Glutamatergic neuron (in vitro differentiated cells): ENCODE measurements around the gene HIVEP3. TPM values are rescaled to one million over a fixed set of nuclear protein-coding genes. Genes with fewer than 3 reads are reported as not detected.

ENCODE experiments used
- DNase-seq: peaks from one replicate; pipeline ENCODE4 v3.0.0; 2022
- H3K27ac Mint-ChIP-seq: one replicate; pipeline ENCODE4 v1.8.0; 2020; ENCODE audit warnings: mild to moderate bottlenecking, mixed read lengths, inconsistent platforms; ENCODE audit not compliant: unreplicated experiment
- H3K27me3 Mint-ChIP-seq: one replicate; pipeline ENCODE4 v1.8.0; 2020; ENCODE audit warnings: mild to moderate bottlenecking, moderate library complexity, mixed read lengths, inconsistent platforms; ENCODE audit not compliant: unreplicated experiment
- H3K36me3 Mint-ChIP-seq: one replicate; pipeline ENCODE4 v1.8.0; 2020; ENCODE audit warnings: mild to moderate bottlenecking, mixed read lengths, inconsistent platforms; ENCODE audit not compliant: unreplicated experiment
- H3K4me1 Mint-ChIP-seq: one replicate; pipeline ENCODE4 v1.8.0; 2020; ENCODE audit warnings: mild to moderate bottlenecking, low read depth, mixed read lengths, inconsistent platforms; ENCODE audit not compliant: unreplicated experiment
- H3K4me3 Mint-ChIP-seq: one replicate; pipeline ENCODE4 v1.8.0; 2020; ENCODE audit warnings: mild to moderate bottlenecking, mixed read lengths, inconsistent platforms; ENCODE audit not compliant: unreplicated experiment
- H3K9me3 Mint-ChIP-seq: one replicate; pipeline ENCODE4 v1.8.0; 2020; ENCODE audit warnings: mild to moderate bottlenecking, moderate library complexity, mixed read lengths, inconsistent platforms; ENCODE audit not compliant: unreplicated experiment
- total RNA-seq: library from RNA; stranded (reverse); fragmentation: NEBNext Ultra II Directional; extraction: Animal tissue kit (Norgen Biotek cat#: 25700); gene quantifications from one replicate; pipeline ENCODE4 v1.2.1, GENCODE V29; 2021; ENCODE audit not compliant: unreplicated experiment
- TF ChIP-seq, protein P1 (sequence below): fragments of 200-600 bp; sonication (generic); IDR thresholded peaks from one replicate; pipeline ENCODE4 v1.5.0; 2021; ENCODE audit not compliant: partially characterized antibody, unreplicated experiment

HIVEP3 gene
- total RNA-seq, 1 donor from 2014 or later, result 15.1 TPM

DNA sequence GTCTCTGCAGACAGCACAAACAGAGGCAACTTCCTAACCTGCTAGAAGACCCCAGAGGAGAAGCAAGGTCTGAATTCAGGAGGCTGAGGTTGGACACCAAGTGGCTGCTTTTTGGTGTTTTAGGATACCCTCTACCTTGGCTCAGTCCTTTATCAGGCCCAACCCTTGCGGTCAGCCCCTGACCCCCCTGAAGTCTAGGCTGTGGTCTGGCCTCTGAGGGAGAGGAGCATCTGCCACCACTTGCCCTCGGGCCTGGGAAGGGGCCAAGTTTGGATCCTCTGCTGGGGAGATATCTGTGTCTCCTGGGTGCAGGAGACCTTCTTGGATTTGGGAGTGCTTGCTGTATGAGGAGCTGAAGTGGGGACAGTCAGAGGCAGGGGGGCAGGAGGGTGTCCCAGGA, 455.2 kb downstream of the HIVEP3 start:
- H3K27me3 Mint-ChIP-seq, result peaks cover 6% of the 10 kb centered on the region
- H3K4me1 Mint-ChIP-seq, result peaks cover 19% of the 10 kb centered on the region
- no peak for DNase-seq
- H3K9me3 Mint-ChIP-seq, result peaks cover 4% of the 10 kb centered on the region
- H3K36me3 Mint-ChIP-seq, result no peaks in the 10 kb centered on the region
- TF ChIP-seq, protein P1, sequence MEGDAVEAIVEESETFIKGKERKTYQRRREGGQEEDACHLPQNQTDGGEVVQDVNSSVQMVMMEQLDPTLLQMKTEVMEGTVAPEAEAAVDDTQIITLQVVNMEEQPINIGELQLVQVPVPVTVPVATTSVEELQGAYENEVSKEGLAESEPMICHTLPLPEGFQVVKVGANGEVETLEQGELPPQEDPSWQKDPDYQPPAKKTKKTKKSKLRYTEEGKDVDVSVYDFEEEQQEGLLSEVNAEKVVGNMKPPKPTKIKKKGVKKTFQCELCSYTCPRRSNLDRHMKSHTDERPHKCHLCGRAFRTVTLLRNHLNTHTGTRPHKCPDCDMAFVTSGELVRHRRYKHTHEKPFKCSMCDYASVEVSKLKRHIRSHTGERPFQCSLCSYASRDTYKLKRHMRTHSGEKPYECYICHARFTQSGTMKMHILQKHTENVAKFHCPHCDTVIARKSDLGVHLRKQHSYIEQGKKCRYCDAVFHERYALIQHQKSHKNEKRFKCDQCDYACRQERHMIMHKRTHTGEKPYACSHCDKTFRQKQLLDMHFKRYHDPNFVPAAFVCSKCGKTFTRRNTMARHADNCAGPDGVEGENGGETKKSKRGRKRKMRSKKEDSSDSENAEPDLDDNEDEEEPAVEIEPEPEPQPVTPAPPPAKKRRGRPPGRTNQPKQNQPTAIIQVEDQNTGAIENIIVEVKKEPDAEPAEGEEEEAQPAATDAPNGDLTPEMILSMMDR, result no peak
- no peak overlapping the region for H3K27ac Mint-ChIP-seq
- no peak overlapping the region for H3K4me3 Mint-ChIP-seq

- no peak overlapping the region for H3K4me3 Mint-ChIP-seq
- peaks cover 6% of the 10 kb centered on the region for H3K27me3 Mint-ChIP-seq
- H3K36me3 Mint-ChIP-seq, result no peaks in the 10 kb centered on the region
- TF ChIP-seq, protein P1, result no peak
- peaks cover 2% of the 10 kb centered on the region for H3K9me3 Mint-ChIP-seq
- no peak overlapping the region for H3K27ac Mint-ChIP-seq
- H3K4me1 Mint-ChIP-seq, result peaks cover 18% of the 10 kb centered on the region
- no peak for DNase-seq
Observed at GRCh38 chr1:41462680-41463004, 456.1 kb downstream of the HIVEP3 start.

DNA sequence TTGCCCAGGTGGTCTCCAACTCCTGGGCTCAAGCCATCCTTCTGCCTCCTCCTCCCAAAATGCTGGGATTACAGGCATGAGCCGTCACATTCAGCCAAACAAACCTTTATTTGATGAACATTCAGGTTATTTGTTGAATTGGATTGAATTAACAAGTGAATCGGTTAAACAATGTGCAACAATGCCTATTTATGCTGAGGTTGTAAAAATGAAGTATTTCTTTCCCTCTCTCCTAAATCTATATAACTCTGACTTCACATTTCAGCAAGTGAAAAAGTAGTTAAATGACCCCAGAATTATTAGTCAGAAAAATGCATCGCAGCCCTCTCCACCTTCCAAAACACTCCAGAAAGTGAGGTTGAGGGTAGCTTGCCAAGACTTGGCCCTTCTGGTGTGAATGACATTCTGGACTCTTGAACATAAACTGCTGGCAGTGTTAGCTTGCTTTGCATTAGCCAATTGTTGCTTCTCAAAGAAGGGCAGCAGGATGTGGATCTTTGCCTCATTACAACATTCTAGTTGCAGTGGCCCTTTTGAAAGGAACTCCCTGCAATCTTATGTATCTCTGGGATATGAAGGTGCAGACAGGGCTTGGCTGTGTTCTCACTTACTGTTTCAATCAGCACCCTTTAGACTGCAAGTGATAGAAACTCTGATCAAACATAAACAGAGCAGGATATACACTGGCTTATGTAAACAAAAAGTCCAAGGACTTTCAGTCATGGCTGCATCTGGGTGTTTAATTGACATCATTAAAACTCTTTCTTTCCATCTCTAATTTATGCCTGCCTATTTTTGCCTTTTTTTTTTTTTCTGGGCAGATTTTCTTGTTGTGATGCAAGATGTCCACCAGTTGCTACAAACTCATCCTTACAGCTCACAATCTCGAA, 456.7 kb downstream of the HIVEP3 start:
- no peak overlapping the region for H3K27ac Mint-ChIP-seq

GRCh38 chr1:41456847-41457540, 461.7 kb downstream of the HIVEP3 start:
- DNase-seq, result no peak
- Mint-ChIP-seq H3K36me3 (no peaks in the 10 kb centered on the region), H3K27ac (no peak overlapping the region), H3K4me1 (no peaks in the 10 kb centered on the region), H3K27me3 (peaks cover 14% of the 10 kb centered on the region), H3K4me3 (no peak overlapping the region), H3K9me3 (peaks cover 6% of the 10 kb centered on the region)
- TF ChIP-seq, protein P1, result no peak

More for the DNA sequence above, 456.7 kb downstream of the HIVEP3 start:
- H3K4me3 Mint-ChIP-seq, result no peak overlapping the region
- peaks cover 2% of the 10 kb centered on the region for H3K9me3 Mint-ChIP-seq
- H3K4me1 Mint-ChIP-seq, result peaks cover 15% of the 10 kb centered on the region
- no peaks in the 10 kb centered on the region for H3K36me3 Mint-ChIP-seq
- TF ChIP-seq, protein P1, result no peak
- no peak for DNase-seq
- peaks cover 6% of the 10 kb centered on the region for H3K27me3 Mint-ChIP-seq

Other genes with a start within 250 kb of the HIVEP3 start
- gene GUCA2B, start 234.5 kb upstream of the HIVEP3 start, total RNA-seq, result not detected
- gene GUCA2A, start 245.8 kb upstream of the HIVEP3 start, total RNA-seq, result not detected